ENCODE data around the gene IL16. TPM values are rescaled to one million over a fixed set of nuclear protein-coding genes. Genes with fewer than 3 reads are reported as not detected.
"Not testable (repeated sequence)": the region's sequence is repeated elsewhere in the genome, so short reads cannot be mapped to it uniquely, and the experiment has no call there.

The IL16 gene
- total and polyA plus RNA-seq, 4 experiments from 2014 or later: 190 to 400 (median 362) TPM

DNA sequence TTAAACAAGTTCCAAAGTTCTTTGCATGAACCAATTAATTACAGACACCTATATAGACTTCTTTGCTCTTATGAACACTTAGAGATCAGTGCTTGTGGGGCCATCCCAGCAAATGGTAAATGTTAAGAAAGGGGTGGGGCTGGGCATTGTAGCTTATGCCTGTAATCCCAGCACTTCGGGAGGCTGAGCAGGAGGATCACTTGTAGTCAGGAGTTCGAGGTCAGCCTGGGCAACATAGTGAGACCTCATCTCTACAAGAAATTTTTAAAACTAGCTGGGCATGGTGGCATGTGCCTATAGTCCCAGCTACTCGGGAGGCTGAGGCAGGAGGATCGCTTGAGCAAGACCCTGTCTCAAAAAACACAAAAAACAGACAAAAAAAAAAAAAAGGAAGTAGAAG is 146.7 kb downstream of the IL16 start:
- Histone ChIP-seq H3K36me3 (ENCODE audit: insufficient read depth, low read length) (no peaks in the 10 kb centered on the region), H3K4me1 (ENCODE audit: insufficient read depth, low read length) (no peaks in the 10 kb centered on the region), H3K27ac (ENCODE audit: low read depth, low read length) (no peak overlapping the region), H3K4me3 (ENCODE audit: low read length in 2 of 2) (no peak overlapping the region), H3K9me3 (ENCODE audit: control insufficient read depth in 1 of 2, low read length in 2 of 2) (no peaks in the 10 kb centered on the region), H3K27me3 (ENCODE audit: insufficient read depth, low read length) (no peaks in the 10 kb centered on the region)
- H3K9me3 Mint-ChIP-seq: no peaks in the 10 kb centered on the region
- intact Hi-C loops (cut with micrococcal nuclease): no loop called here
- ChIA-PET CTCF (ENCODE audit: partially characterized antibody) (interaction anchor here (1.3 to 2.8 kb wide), 3 partner anchors 53 to 77 kb away, joined by 3 to 16 read pairs (median 4); no protein-coding TSS in a partner anchor), POLR2A (ENCODE audit: partially characterized antibody) (interaction anchor here (0.6 kb wide), 1 partner anchor 45 kb away, joined by 3 read pairs; no protein-coding TSS in a partner anchor)
- no peak overlapping the region for H3K27ac Mint-ChIP-seq
- H3K36me3 Mint-ChIP-seq: peaks cover 0 to 9% of the 10 kb centered on the region in 2 donors
- peaks cover 3 to 5% of the 10 kb centered on the region in 2 donors for H3K27me3 Mint-ChIP-seq
- H3K4me3 Mint-ChIP-seq: no peak overlapping the region
- no peaks in the 10 kb centered on the region for H3K4me1 Mint-ChIP-seq
- no peak for DNase-seq

DNA sequence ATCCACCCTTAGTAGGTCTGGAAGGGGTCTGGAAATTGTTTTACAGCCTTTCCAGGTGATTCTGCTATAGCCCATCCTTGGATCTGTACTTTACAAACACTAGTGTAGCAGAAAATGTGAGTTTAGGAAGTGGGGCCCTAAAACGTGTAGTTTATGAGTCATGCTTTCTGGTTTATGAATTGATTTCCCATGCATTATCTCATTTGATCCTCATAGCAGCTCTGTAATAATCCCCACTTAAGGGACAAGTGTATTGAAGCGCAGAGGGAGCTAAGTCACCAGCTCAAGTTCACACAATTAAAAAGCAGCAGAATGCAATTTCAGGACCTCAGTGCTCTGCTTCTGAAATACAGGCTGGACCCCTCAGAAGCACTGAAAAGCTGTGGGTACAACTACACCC is 149.9 kb downstream of the IL16 start:
- Mint-ChIP-seq H3K4me1 (no peaks in the 10 kb centered on the region), H3K36me3 (peaks cover 0 to 9% of the 10 kb centered on the region in 2 donors), H3K27me3 (peaks cover 1 to 5% of the 10 kb centered on the region in 2 donors), H3K9me3 (no peaks in the 10 kb centered on the region), H3K27ac (no peak overlapping the region), H3K4me3 (no peak overlapping the region)
- no peak for DNase-seq
- intact Hi-C loops (cut with micrococcal nuclease): no loop called here
- CTCF ChIA-PET (ENCODE audit: partially characterized antibody): interaction anchor here (2.5 to 3.2 kb wide), 2 partner anchors 72 to 81 kb away, joined by 10 to 11 read pairs; no protein-coding TSS in a partner anchor
- no peaks in the 10 kb centered on the region for H3K9me3 ChIP-seq (ENCODE audit: control insufficient read depth in 1 of 2, low read length in 2 of 2)
- no peaks in the 10 kb centered on the region for H3K4me1 ChIP-seq (ENCODE audit: insufficient read depth, low read length)
- POLR2A ChIA-PET (ENCODE audit: partially characterized antibody): no interaction called here
- H3K27ac ChIP-seq (ENCODE audit: low read depth, low read length): no peak overlapping the region
- no peak overlapping the region for H3K4me3 ChIP-seq (ENCODE audit: low read length in 2 of 2)
- H3K36me3 ChIP-seq (ENCODE audit: insufficient read depth, low read length): no peaks in the 10 kb centered on the region
- no peaks in the 10 kb centered on the region for H3K27me3 ChIP-seq (ENCODE audit: insufficient read depth, low read length)

DNA sequence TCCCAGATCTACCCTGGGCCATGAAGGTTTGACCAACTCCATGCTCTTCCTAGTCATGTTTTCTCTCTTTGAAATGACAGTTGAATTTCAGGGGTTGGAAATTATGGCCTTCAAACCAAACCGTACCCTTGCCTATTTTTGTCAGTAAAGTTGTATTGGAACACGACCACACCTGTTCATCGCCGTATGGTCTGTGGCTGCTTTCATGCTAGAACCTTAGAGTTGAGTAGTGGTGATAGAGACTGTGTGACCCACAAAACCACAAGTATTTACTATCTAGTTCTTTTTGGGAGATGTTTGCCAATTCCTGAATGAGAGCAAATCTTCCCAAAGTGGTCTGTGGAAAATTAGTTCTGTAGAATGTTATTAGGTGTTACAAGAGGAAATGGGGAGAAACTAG is 151.2 kb downstream of the IL16 start:
- Mint-ChIP-seq H3K4me1 (no peaks in the 10 kb centered on the region), H3K9me3 (no peaks in the 10 kb centered on the region), H3K4me3 (no peak overlapping the region), H3K27ac (no peak overlapping the region), H3K36me3 (peaks cover 0 to 9% of the 10 kb centered on the region in 2 donors), H3K27me3 (peaks cover 1 to 5% of the 10 kb centered on the region in 2 donors)
- H3K4me3 ChIP-seq (ENCODE audit: low read length in 2 of 2): no peak overlapping the region
- no peak for DNase-seq
- CTCF ChIA-PET (ENCODE audit: partially characterized antibody): interaction anchor here (2.5 kb wide), 1 partner anchor 82 kb away, joined by 10 read pairs; no protein-coding TSS in a partner anchor
- no peaks in the 10 kb centered on the region for H3K36me3 ChIP-seq (ENCODE audit: insufficient read depth, low read length)
- H3K9me3 ChIP-seq (ENCODE audit: control insufficient read depth in 1 of 2, low read length in 2 of 2): no peaks in the 10 kb centered on the region
- no peaks in the 10 kb centered on the region for H3K27me3 ChIP-seq (ENCODE audit: insufficient read depth, low read length)
- H3K27ac ChIP-seq (ENCODE audit: low read depth, low read length): no peak overlapping the region
- intact Hi-C loops (cut with micrococcal nuclease): no loop called here
- POLR2A ChIA-PET (ENCODE audit: partially characterized antibody): no interaction called here
- no peaks in the 10 kb centered on the region for H3K4me1 ChIP-seq (ENCODE audit: insufficient read depth, low read length)

DNA sequence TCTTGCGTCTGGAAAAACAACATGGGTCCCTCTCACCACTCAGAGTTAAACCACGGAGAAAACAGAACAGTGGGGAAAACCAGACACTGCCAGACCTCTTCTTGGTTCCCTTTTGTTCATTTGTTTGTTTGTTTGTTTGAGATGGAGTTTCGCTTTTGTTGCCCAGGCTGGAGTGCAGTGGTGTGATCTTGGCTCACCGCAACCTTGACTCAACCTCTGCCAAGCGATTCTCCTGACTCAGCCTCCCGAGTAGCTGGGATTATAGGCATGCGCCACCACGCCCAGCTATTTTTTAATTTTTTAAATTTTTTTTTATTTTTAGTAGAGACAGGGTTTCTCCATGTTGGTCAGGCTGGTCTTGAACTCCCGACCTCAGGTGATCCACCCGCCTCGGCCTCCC is 152.0 kb downstream of the IL16 start:
- intact Hi-C loops (cut with micrococcal nuclease): not testable (repeated sequence)

DNA sequence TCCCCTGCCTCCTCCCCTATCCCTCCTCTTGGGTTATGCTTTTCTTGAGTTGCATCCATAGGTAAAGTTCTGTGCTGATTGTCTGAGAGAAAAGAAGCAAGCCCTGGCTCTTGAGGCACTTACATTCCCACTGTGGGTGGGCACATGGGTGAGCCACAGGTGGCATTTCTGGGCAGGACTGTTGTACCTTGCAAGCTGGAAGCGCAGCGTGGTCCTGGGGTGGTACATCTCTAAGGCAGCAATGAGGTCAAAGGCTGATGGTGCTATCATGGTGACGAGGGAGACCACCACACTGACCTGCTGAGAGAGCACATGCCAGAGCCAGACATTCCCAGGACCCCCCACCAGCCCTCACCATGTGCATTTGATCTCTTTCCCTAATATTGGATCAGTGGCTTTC is 152.6 kb downstream of the IL16 start:
- intact Hi-C loops (cut with micrococcal nuclease): no loop called here
- Histone ChIP-seq H3K9me3 (ENCODE audit: control insufficient read depth in 1 of 2, low read length in 2 of 2) (no peaks in the 10 kb centered on the region), H3K27me3 (ENCODE audit: insufficient read depth, low read length) (no peaks in the 10 kb centered on the region), H3K27ac (ENCODE audit: low read depth, low read length) (no peak overlapping the region), H3K4me3 (ENCODE audit: low read length in 2 of 2) (no peak overlapping the region), H3K4me1 (ENCODE audit: insufficient read depth, low read length) (no peaks in the 10 kb centered on the region), H3K36me3 (ENCODE audit: insufficient read depth, low read length) (no peaks in the 10 kb centered on the region)
- H3K36me3 Mint-ChIP-seq: peaks cover 0 to 3% of the 10 kb centered on the region in 2 donors
- H3K4me3 Mint-ChIP-seq: no peak overlapping the region
- H3K27ac Mint-ChIP-seq: no peak overlapping the region
- peaks cover 1 to 5% of the 10 kb centered on the region in 2 donors for H3K27me3 Mint-ChIP-seq
- ChIA-PET POLR2A (ENCODE audit: partially characterized antibody) (no interaction called here), CTCF (ENCODE audit: partially characterized antibody) (no interaction called here)
- no peak for DNase-seq
- no peaks in the 10 kb centered on the region for H3K4me1 Mint-ChIP-seq
- no peaks in the 10 kb centered on the region for H3K9me3 Mint-ChIP-seq

More for the DNA sequence above, 152.0 kb downstream of the IL16 start:
- H3K4me1 Mint-ChIP-seq; H3K4me1 ChIP-seq (ENCODE audit: insufficient read depth, low read length); H3K36me3 ChIP-seq (ENCODE audit: insufficient read depth, low read length); POLR2A ChIA-PET (ENCODE audit: partially characterized antibody); H3K4me3 ChIP-seq (ENCODE audit: low read length in 2 of 2); H3K9me3 Mint-ChIP-seq; H3K9me3 ChIP-seq (ENCODE audit: control insufficient read depth in 1 of 2, low read length in 2 of 2); H3K36me3 Mint-ChIP-seq; H3K27me3 ChIP-seq (ENCODE audit: insufficient read depth, low read length); H3K27ac Mint-ChIP-seq; H3K4me3 Mint-ChIP-seq; DNase-seq; H3K27me3 Mint-ChIP-seq; H3K27ac ChIP-seq (ENCODE audit: low read depth, low read length): not testable (repeated sequence)
- CTCF ChIA-PET (ENCODE audit: partially characterized antibody): interaction anchor here (2.5 kb wide), 1 partner anchor 83 kb away, joined by 10 read pairs; no protein-coding TSS in a partner anchor

DNA sequence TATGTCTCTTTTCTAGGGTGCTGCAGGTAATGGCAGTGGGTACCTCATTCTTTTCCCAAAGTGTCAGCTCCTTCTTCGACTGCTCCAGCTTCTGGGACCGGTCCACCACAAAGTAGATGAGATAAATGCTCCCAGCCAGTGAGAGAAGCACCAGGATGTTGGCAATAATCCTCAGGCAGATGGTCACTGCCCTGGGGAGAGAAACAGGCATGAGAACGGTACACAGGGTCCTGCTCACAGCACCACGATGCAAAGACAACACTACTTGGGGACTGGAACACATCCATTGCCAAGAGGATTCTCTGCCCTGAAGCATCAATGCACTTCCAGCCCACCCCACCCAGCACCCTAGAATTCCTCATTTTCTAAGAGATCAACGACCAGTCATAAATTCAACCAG is 155.0 kb downstream of the IL16 start:
- Histone ChIP-seq H3K27ac (ENCODE audit: low read depth, low read length) (no peak overlapping the region), H3K9me3 (ENCODE audit: control insufficient read depth in 1 of 2, low read length in 2 of 2) (no peaks in the 10 kb centered on the region), H3K27me3 (ENCODE audit: insufficient read depth, low read length) (no peaks in the 10 kb centered on the region), H3K4me3 (ENCODE audit: low read length in 2 of 2) (no peak overlapping the region), H3K4me1 (ENCODE audit: insufficient read depth, low read length) (no peaks in the 10 kb centered on the region), H3K36me3 (ENCODE audit: insufficient read depth, low read length) (no peaks in the 10 kb centered on the region)
- H3K4me3 Mint-ChIP-seq: no peak overlapping the region
- ChIA-PET POLR2A (ENCODE audit: partially characterized antibody) (no interaction called here), CTCF (ENCODE audit: partially characterized antibody) (interaction anchor here (2.7 kb wide), 1 partner anchor 85 kb away, joined by 8 read pairs; no protein-coding TSS in a partner anchor)
- H3K36me3 Mint-ChIP-seq: peaks cover 0 to 3% of the 10 kb centered on the region in 2 donors
- intact Hi-C loops (cut with micrococcal nuclease): no loop called here
- no peaks in the 10 kb centered on the region for H3K4me1 Mint-ChIP-seq
- H3K27me3 Mint-ChIP-seq: no peaks in the 10 kb centered on the region
- no peak overlapping the region for H3K27ac Mint-ChIP-seq
- no peak for DNase-seq
- no peaks in the 10 kb centered on the region for H3K9me3 Mint-ChIP-seq

DNA sequence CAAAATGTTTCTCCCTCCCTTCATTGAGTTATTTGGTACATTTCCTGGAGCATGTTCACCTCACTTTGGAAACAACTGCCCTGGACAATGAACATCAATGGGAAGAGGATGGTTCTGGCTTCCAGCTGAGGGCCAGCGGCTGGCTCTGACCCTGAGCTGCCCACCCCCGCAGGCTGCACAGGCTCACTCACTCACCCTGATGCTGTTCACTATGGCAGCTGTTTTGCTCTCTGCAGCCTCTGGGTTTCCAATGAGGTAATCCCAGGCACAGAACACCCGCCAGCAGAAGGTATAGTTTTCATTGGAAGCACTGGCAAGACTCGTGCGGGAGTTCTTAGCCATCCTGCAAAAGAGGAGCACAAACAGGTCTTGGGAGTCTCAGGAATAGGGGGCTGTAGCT is 159.6 kb downstream of the IL16 start:
- Mint-ChIP-seq H3K4me3 (no peak overlapping the region), H3K36me3 (no peaks in the 10 kb centered on the region), H3K4me1 (no peaks in the 10 kb centered on the region), H3K27me3 (peaks cover 3 to 6% of the 10 kb centered on the region in 2 donors), H3K27ac (no peak overlapping the region), H3K9me3 (peaks cover 0 to 2% (median 0%) of the 10 kb centered on the region in 8 donors)
- intact Hi-C loops (cut with micrococcal nuclease): no loop called here
- no peak for DNase-seq
- Histone ChIP-seq H3K4me1 (ENCODE audit: insufficient read depth, low read length) (no peaks in the 10 kb centered on the region), H3K27ac (ENCODE audit: low read depth, low read length) (no peak overlapping the region), H3K27me3 (ENCODE audit: insufficient read depth, low read length) (no peaks in the 10 kb centered on the region), H3K4me3 (ENCODE audit: low read length in 2 of 2) (no peak overlapping the region), H3K36me3 (ENCODE audit: insufficient read depth, low read length) (no peaks in the 10 kb centered on the region), H3K9me3 (ENCODE audit: control insufficient read depth in 1 of 2, low read length in 2 of 2) (no peaks in the 10 kb centered on the region)
- ChIA-PET CTCF (ENCODE audit: partially characterized antibody) (interaction anchor here (0.7 to 3.9 kb wide), 8 partner anchors 15 to 90 kb away, joined by 3 to 27 read pairs (median 3); no protein-coding TSS in a partner anchor), POLR2A (ENCODE audit: partially characterized antibody) (no interaction called here)

Measured in CD4-positive, alpha-beta memory T cell (primary cell).